ENCODE results near the gene GCDH. TPM values are rescaled to one million over a fixed set of nuclear protein-coding genes. Genes with fewer than 3 reads are reported as not detected.
"Not testable (repeated sequence)": the region's sequence is repeated elsewhere in the genome, so short reads cannot be mapped to it uniquely, and the experiment has no call there.

GCDH gene
- total RNA-seq (2014; rRNA removed; shearing (Covaris generic)): 42.3 and 59.4 TPM in 2 replicates

DNA sequence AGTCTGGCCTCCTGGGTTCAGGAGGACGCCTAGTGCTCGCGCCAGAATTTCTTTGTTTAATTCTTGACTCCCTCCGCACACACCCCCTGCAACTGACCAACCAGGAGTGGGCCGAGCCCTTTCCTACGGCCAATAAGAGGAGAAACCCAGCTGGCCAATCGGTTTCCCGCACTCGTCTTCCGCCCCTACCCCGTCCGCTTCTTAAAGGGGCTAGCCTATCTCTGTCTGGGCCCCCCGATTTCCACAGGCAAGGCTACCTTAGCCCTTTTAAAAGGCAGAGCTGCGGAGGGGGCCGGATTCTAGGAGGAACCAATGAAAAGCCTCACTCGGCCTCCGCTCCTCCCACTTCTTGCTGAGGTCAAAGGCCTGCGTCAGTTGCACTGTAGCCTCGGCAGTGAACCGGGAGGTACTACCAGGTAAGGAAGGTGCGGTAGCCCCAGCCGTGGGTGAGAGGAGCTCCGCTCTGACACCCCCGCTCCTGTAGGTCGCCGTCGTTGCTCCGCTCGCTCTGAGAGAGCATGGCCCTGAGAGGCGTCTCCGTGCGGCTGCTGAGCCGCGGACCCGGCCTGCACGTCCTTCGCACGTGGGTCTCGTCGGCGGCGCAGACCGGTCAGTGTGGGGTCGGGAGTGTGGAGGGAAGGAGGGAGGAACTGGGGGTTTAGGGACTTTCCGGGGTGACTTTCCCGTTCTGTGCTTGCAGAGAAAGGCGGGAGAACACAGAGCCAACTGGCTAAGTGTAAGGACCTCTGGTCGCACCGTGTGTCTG, at the start of gene GCDH:
Gene GCDH (plus strand): TSS at position 374 of the 766 bp plus-strand sequence. CDS start 145 bp downstream, at position 519.
- DNase-seq: peak; percentile 98
- peaks cover 11% of the 10 kb centered on the region for H3K36me3 ChIP-seq (replicated peaks; ENCODE audit: control insufficient read depth, insufficient read depth, low read length)
- peak within 1 kb of the TSS; percentile 88 for H3K4me3 ChIP-seq (ENCODE audit: insufficient read depth, low read depth, low read length)
- peaks cover 16% of the 10 kb centered on the region for H3K27me3 ChIP-seq (ENCODE audit: control insufficient read depth, insufficient read depth, low read length)

DNA sequence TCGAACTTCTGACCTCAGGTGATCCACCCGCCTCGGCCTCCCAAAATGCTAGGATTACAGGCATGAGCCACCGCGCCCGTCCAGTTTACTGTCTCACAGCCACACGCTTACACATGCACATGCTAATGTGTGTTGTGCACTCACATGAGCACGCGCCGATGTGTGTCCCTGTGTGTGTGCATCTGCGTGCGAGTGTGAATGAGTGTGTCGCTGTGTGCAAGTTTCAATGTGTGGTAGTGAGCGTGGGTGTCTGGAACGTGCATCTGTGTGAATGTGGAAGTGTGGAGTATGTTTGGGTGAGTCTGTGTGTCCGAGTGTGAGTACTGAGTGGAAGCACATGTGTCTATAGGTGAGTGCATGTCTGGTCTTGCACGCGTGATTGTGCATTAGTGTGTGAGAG, 48.4 kb upstream of the GCDH start:
- no peaks in the 10 kb centered on the region for H3K36me3 ChIP-seq (replicated peaks; ENCODE audit: control insufficient read depth, insufficient read depth, low read length)
- no peak for DNase-seq
- peaks cover 22% of the 10 kb centered on the region; the same call in 1 of the 2 replicates for H3K27me3 ChIP-seq (ENCODE audit: control insufficient read depth, insufficient read depth, low read length)
- H3K4me3 ChIP-seq (ENCODE audit: insufficient read depth, low read depth, low read length): no peak overlapping the region

DNA sequence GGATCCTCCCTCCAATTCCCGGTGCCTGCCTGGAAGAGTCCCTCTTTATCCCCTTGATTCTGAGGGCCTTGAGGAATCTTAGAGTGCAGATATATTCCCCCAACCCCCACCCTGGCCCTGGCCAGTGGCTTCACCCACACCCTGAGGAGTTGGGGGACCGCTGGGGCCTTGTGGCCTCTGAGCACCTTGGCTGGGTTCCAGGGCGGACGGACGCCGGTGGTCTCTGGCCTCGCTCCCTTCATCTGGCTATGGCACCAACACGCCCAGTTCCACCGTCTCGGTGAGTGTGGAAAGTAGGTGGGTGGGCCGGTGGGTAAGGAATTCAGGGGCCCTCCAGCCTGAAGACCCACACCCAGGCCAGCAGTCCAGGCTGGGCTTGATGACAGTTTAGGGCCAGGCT, 47.6 kb upstream of the GCDH start:
- Histone ChIP-seq H3K36me3 (replicated peaks; ENCODE audit: control insufficient read depth, insufficient read depth, low read length) (no peaks in the 10 kb centered on the region), H3K4me3 (ENCODE audit: insufficient read depth, low read depth, low read length) (no peak overlapping the region), H3K27me3 (ENCODE audit: control insufficient read depth, insufficient read depth, low read length) (peaks cover 25% of the 10 kb centered on the region; the same call in 1 of the 2 replicates)
- no peak for DNase-seq

- no peaks in the 10 kb centered on the region for H3K36me3 ChIP-seq (replicated peaks; ENCODE audit: control insufficient read depth, insufficient read depth, low read length)
- peaks cover 18% of the 10 kb centered on the region; the same call in 1 of the 2 replicates for H3K27me3 ChIP-seq (ENCODE audit: control insufficient read depth, insufficient read depth, low read length)
Observed at GRCh38 chr19:12843999-12844732, 46.8 kb upstream of the GCDH start.

GRCh38 chr19:12846613-12847012, 44.3 kb upstream of the GCDH start:
- DNase-seq; H3K36me3 ChIP-seq (replicated peaks; ENCODE audit: control insufficient read depth, insufficient read depth, low read length); H3K27me3 ChIP-seq (ENCODE audit: control insufficient read depth, insufficient read depth, low read length); H3K4me3 ChIP-seq (ENCODE audit: insufficient read depth, low read depth, low read length): not testable (repeated sequence)

More at GRCh38 chr19:12843999-12844732, 46.8 kb upstream of the GCDH start:
- H3K4me3 ChIP-seq (ENCODE audit: insufficient read depth, low read depth, low read length): no peak overlapping the region
- DNase-seq: no peak

GRCh38 chr19:12847159-12848139, 43.5 kb upstream of the GCDH start:
- no peaks in the 10 kb centered on the region for H3K36me3 ChIP-seq (replicated peaks; ENCODE audit: control insufficient read depth, insufficient read depth, low read length)
- H3K27me3 ChIP-seq (ENCODE audit: control insufficient read depth, insufficient read depth, low read length): peaks cover 10% of the 10 kb centered on the region; the same call in 1 of the 2 replicates
- peak overlapping the region; percentile 19; the same call in 1 of the 2 replicates for H3K4me3 ChIP-seq (ENCODE audit: insufficient read depth, low read depth, low read length)
- DNase-seq: peak; percentile 99

DNA sequence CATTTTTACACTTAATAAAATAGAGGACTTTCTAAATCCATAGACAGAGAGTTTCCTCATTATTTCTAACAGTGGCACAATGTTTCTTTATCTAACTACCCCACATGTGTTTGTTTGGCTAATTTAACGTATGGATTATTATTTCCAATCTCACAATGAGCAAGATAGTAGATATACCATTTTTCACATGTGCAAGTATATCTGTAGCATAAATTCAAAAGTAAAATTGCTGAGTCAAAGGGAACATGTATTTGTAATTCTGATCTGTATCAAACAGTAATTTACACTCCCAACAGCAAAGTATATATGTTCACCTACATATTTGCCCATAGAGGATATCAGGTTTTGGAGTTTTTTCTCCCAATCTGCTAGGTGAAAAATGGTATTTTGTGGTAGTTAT, 34.3 kb upstream of the GCDH start:
- DNase-seq: no peak
- H3K4me3 ChIP-seq (ENCODE audit: insufficient read depth, low read depth, low read length): no peak overlapping the region
- H3K36me3 ChIP-seq (replicated peaks; ENCODE audit: control insufficient read depth, insufficient read depth, low read length): peaks cover 1% of the 10 kb centered on the region; the same call in 1 of the 2 replicates
- no peaks in the 10 kb centered on the region for H3K27me3 ChIP-seq (ENCODE audit: control insufficient read depth, insufficient read depth, low read length)

GRCh38 chr19:12858041-12858928, 32.7 kb upstream of the GCDH start:
- Histone ChIP-seq H3K4me3 (ENCODE audit: insufficient read depth, low read depth, low read length) (no peak overlapping the region), H3K27me3 (ENCODE audit: control insufficient read depth, insufficient read depth, low read length) (no peaks in the 10 kb centered on the region), H3K36me3 (replicated peaks; ENCODE audit: control insufficient read depth, insufficient read depth, low read length) (peaks cover 1% of the 10 kb centered on the region; the same call in 1 of the 2 replicates)
- peak; percentile 37 for DNase-seq

DNA sequence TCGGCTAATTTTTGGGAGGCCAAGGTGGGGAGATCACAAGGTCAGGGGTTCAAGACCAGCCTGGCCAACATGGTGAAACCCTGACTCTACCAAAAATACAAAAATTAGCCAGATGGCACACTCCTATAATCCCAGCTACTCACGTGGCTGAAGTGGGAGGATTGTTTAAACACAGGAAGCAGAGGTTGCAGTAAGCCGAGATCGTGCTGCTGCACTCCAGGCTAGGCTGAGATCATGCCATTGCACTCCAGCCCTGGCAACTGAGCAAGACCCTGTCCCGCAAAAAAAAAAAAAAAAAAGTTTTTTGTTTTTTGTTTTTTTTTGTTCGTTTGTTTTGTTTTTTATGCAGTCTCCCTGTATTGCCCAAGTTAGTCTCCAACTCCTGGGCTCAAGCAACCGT, 31.4 kb upstream of the GCDH start:
- H3K4me3 ChIP-seq (ENCODE audit: insufficient read depth, low read depth, low read length): no peak overlapping the region
- no peak for DNase-seq
- no peaks in the 10 kb centered on the region; the same call in 1 of the 2 replicates for H3K27me3 ChIP-seq (ENCODE audit: control insufficient read depth, insufficient read depth, low read length)
- peaks cover 1% of the 10 kb centered on the region; the same call in 1 of the 2 replicates for H3K36me3 ChIP-seq (replicated peaks; ENCODE audit: control insufficient read depth, insufficient read depth, low read length)

- Histone ChIP-seq H3K4me3 (ENCODE audit: insufficient read depth, low read depth, low read length) (no peak overlapping the region), H3K27me3 (ENCODE audit: control insufficient read depth, insufficient read depth, low read length) (no peaks in the 10 kb centered on the region; the same call in 1 of the 2 replicates), H3K36me3 (replicated peaks; ENCODE audit: control insufficient read depth, insufficient read depth, low read length) (peaks cover 2% of the 10 kb centered on the region; the same call in 1 of the 2 replicates)
- no peak for DNase-seq
Observed at GRCh38 chr19:12864143-12864542, 26.8 kb upstream of the GCDH start.

- DNase-seq: peak; percentile 47
- H3K4me3 ChIP-seq (ENCODE audit: insufficient read depth, low read depth, low read length): no peak overlapping the region
- H3K27me3 ChIP-seq (ENCODE audit: control insufficient read depth, insufficient read depth, low read length): no peaks in the 10 kb centered on the region; the same call in 1 of the 2 replicates
- peaks cover 2% of the 10 kb centered on the region; the same call in 1 of the 2 replicates for H3K36me3 ChIP-seq (replicated peaks; ENCODE audit: control insufficient read depth, insufficient read depth, low read length)
Observed at GRCh38 chr19:12864721-12865715, 25.9 kb upstream of the GCDH start.

GRCh38 chr19:12865746-12866415, 25.1 kb upstream of the GCDH start:
- H3K36me3 ChIP-seq (replicated peaks; ENCODE audit: control insufficient read depth, insufficient read depth, low read length): peaks cover 2% of the 10 kb centered on the region; the same call in 1 of the 2 replicates
- H3K27me3 ChIP-seq (ENCODE audit: control insufficient read depth, insufficient read depth, low read length): no peaks in the 10 kb centered on the region; the same call in 1 of the 2 replicates
- DNase-seq: peak; percentile 79
- H3K4me3 ChIP-seq (ENCODE audit: insufficient read depth, low read depth, low read length): no peak overlapping the region

Measured in H7 (cell line).